Measurements from ENCODE around the gene ASTL.

Gene ASTL

GRCh38 chr2:96083989-96084857 lies 54.1 kb downstream of the ASTL start:
- H3K9ac ChIP-seq (ENCODE audit: low read length), result no peak overlapping the region
- peaks cover 9% of the 10 kb centered on the region for H3K4me1 ChIP-seq (ENCODE audit: control insufficient read depth, insufficient read depth, low read length)
- H3K36me3 ChIP-seq (ENCODE audit: control insufficient read depth, insufficient read depth, low read length), result no peaks in the 10 kb centered on the region
- H3K27me3 ChIP-seq (ENCODE audit: control insufficient read depth, insufficient read depth, low read length), result no peaks in the 10 kb centered on the region
- H3K4me3 ChIP-seq (ENCODE audit: low read length), result no peak overlapping the region
- H3K9me3 ChIP-seq (ENCODE audit: control insufficient read depth, low read length), result no peaks in the 10 kb centered on the region

- Histone ChIP-seq H3K4me1 (ENCODE audit: control insufficient read depth, insufficient read depth, low read length) (peaks cover under 1% of the 10 kb centered on the region), H3K9ac (ENCODE audit: low read length) (no peak overlapping the region), H3K27me3 (ENCODE audit: control insufficient read depth, insufficient read depth, low read length) (no peaks in the 10 kb centered on the region), H3K4me3 (ENCODE audit: low read length) (no peak overlapping the region), H3K36me3 (ENCODE audit: control insufficient read depth, insufficient read depth, low read length) (no peaks in the 10 kb centered on the region), H3K9me3 (ENCODE audit: control insufficient read depth, low read length) (no peaks in the 10 kb centered on the region)
Measured at GRCh38 chr2:96083064-96083939, 55.0 kb downstream of the ASTL start.

GRCh38 chr2:96082211-96083063 lies 55.9 kb downstream of the ASTL start:
- H3K36me3 ChIP-seq (ENCODE audit: control insufficient read depth, insufficient read depth, low read length), result no peaks in the 10 kb centered on the region
- no peaks in the 10 kb centered on the region for H3K9me3 ChIP-seq (ENCODE audit: control insufficient read depth, low read length)
- no peak overlapping the region for H3K9ac ChIP-seq (ENCODE audit: low read length)
- H3K4me1 ChIP-seq (ENCODE audit: control insufficient read depth, insufficient read depth, low read length), result no peaks in the 10 kb centered on the region
- H3K27me3 ChIP-seq (ENCODE audit: control insufficient read depth, insufficient read depth, low read length), result no peaks in the 10 kb centered on the region
- H3K4me3 ChIP-seq (ENCODE audit: low read length), result no peak overlapping the region

- Histone ChIP-seq H3K4me3 (ENCODE audit: low read length) (no peak overlapping the region), H3K36me3 (ENCODE audit: control insufficient read depth, insufficient read depth, low read length) (no peaks in the 10 kb centered on the region), H3K27me3 (ENCODE audit: control insufficient read depth, insufficient read depth, low read length) (no peaks in the 10 kb centered on the region), H3K9me3 (ENCODE audit: control insufficient read depth, low read length) (no peaks in the 10 kb centered on the region), H3K4me1 (ENCODE audit: control insufficient read depth, insufficient read depth, low read length) (no peaks in the 10 kb centered on the region), H3K9ac (ENCODE audit: low read length) (no peak overlapping the region)
Measured at GRCh38 chr2:96081042-96081441, 57.3 kb downstream of the ASTL start.

GRCh38 chr2:96075199-96075771 lies 63.0 kb downstream of the ASTL start:
- Histone ChIP-seq H3K9ac (ENCODE audit: low read length) (no peak overlapping the region), H3K4me3 (ENCODE audit: low read length) (no peak overlapping the region), H3K9me3 (ENCODE audit: control insufficient read depth, low read length) (no peaks in the 10 kb centered on the region), H3K27me3 (ENCODE audit: control insufficient read depth, insufficient read depth, low read length) (no peaks in the 10 kb centered on the region), H3K4me1 (ENCODE audit: control insufficient read depth, insufficient read depth, low read length) (no peaks in the 10 kb centered on the region), H3K36me3 (ENCODE audit: control insufficient read depth, insufficient read depth, low read length) (no peaks in the 10 kb centered on the region)

GRCh38 chr2:96074156-96074555 lies 64.1 kb downstream of the ASTL start:
- H3K9ac ChIP-seq (ENCODE audit: low read length), result no peak overlapping the region
- no peaks in the 10 kb centered on the region for H3K27me3 ChIP-seq (ENCODE audit: control insufficient read depth, insufficient read depth, low read length)
- H3K36me3 ChIP-seq (ENCODE audit: control insufficient read depth, insufficient read depth, low read length), result no peaks in the 10 kb centered on the region
- no peaks in the 10 kb centered on the region for H3K9me3 ChIP-seq (ENCODE audit: control insufficient read depth, low read length)
- no peaks in the 10 kb centered on the region for H3K4me1 ChIP-seq (ENCODE audit: control insufficient read depth, insufficient read depth, low read length)
- H3K4me3 ChIP-seq (ENCODE audit: low read length), result no peak overlapping the region

GRCh38 chr2:96073170-96073775 lies 65.0 kb downstream of the ASTL start:
- Histone ChIP-seq H3K27me3 (ENCODE audit: control insufficient read depth, insufficient read depth, low read length) (no peaks in the 10 kb centered on the region), H3K9ac (ENCODE audit: low read length) (no peak overlapping the region), H3K9me3 (ENCODE audit: control insufficient read depth, low read length) (no peaks in the 10 kb centered on the region)

More at GRCh38 chr2:96073170-96073775, 65.0 kb downstream of the ASTL start:
- Histone ChIP-seq H3K36me3 (ENCODE audit: control insufficient read depth, insufficient read depth, low read length) (no peaks in the 10 kb centered on the region), H3K4me1 (ENCODE audit: control insufficient read depth, insufficient read depth, low read length) (no peaks in the 10 kb centered on the region), H3K4me3 (ENCODE audit: low read length) (no peak overlapping the region)

Measured in mucosa of stomach (tissue), 1 donor.